Measurements from ENCODE around the gene TBCC.

GRCh38 chr6:42778122-42778521 is 32.2 kb upstream of the TBCC start:
- TF ChIP-seq CTCF (IDR thresholded peaks at IDR 0.05; ENCODE audit: low read depth, low read length, missing input control) (no peak), JUND (IDR thresholded peaks at IDR 0.05) (no peak), MAX (IDR thresholded peaks at IDR 0.05) (no peak), ZBTB33 (IDR thresholded peaks at IDR 0.05) (no peak), TAF1 (conservative IDR thresholded peaks at IDR 0.05) (no peak), RAD21 (IDR thresholded peaks at IDR 0.05) (no peak)
